SK-N-SH (cell line): ENCODE measurements around the gene LRMDA.

Experiments
- CTCF ChIP-seq: fragments of 200-600 bp; sonication (generic); IDR thresholded peaks from 2 replicates; pipeline ENCODE4 v1.6.1; 2017; ENCODE audit warnings: antibody characterized with exemption, mild to moderate bottlenecking, moderate library complexity
- EZH2phosphoT487 ChIP-seq: fragments of 200-600 bp; sonication (generic); IDR thresholded peaks from 2 replicates; pipeline ENCODE4 v1.6.1; 2017; ENCODE audit warnings: low read depth, mixed run types, mild to moderate bottlenecking, antibody characterized with exemption, moderate library complexity, borderline replicate concordance
- GABPA ChIP-seq: IDR thresholded peaks from 2 replicates; pipeline ENCODE4 v1.4.0; 2012; ENCODE audit warnings: low read depth, mild to moderate bottlenecking
- GATA2 ChIP-seq: sonication (generic); formaldehyde crosslinking; IDR thresholded peaks from 2 replicates; pipeline ENCODE4 v1.5.0; 2020; ENCODE audit warnings: mild to moderate bottlenecking, missing genetic modification reagents
- JUND ChIP-seq: IDR thresholded peaks from 2 replicates; pipeline ENCODE4 v1.4.0; 2012
- PBX3 ChIP-seq: IDR thresholded peaks from 2 replicates; pipeline ENCODE4; 2012
- POLR2AphosphoS5 ChIP-seq: IDR thresholded peaks from 2 replicates; pipeline ENCODE4 v1.6.1; 2012; ENCODE audit warnings: low read depth, low read length
- RAD21 ChIP-seq: IDR thresholded peaks from 2 replicates; pipeline ENCODE4 v1.6.1; 2012; ENCODE audit warnings: mild to moderate bottlenecking, low read length
- REST ChIP-seq: IDR thresholded peaks from 2 replicates; pipeline ENCODE4 v1.6.1; 2012; ENCODE audit warnings: mild to moderate bottlenecking, low read depth, low read length, moderate library complexity
- SIN3A ChIP-seq: IDR thresholded peaks from 2 replicates; pipeline ENCODE4 v1.6.1; 2012; ENCODE audit warnings: low read depth, mild to moderate bottlenecking, low read length, moderate library complexity, borderline replicate concordance
- TAF1 ChIP-seq: IDR thresholded peaks from 2 replicates; pipeline ENCODE4 v1.6.1; 2012; ENCODE audit warnings: low read depth, mild to moderate bottlenecking, low read length, moderate library complexity, borderline replicate concordance
- USF1 ChIP-seq: IDR thresholded peaks from 2 replicates; pipeline ENCODE4 v1.4.0; 2012; ENCODE audit warnings: low read depth, borderline replicate concordance
- USF2 ChIP-seq: fragments of 150-350 bp; IDR thresholded peaks from 2 replicates; pipeline ENCODE4 v1.6.1; 2017; ENCODE audit warnings: antibody characterized with exemption, low read length, low read depth, borderline replicate concordance
- ZBTB33 ChIP-seq: IDR thresholded peaks from 2 replicates; pipeline ENCODE4 v1.4.0; 2012; ENCODE audit warnings: low read depth, borderline replicate concordance

GRCh38 chr10:75575940-75576339, 144.5 kb downstream of the LRMDA start:
- TF ChIP-seq CTCF, result no peak
- no peak for TF ChIP-seq POLR2AphosphoS5
- no peak for TF ChIP-seq ZBTB33
- TF ChIP-seq EZH2phosphoT487, result no peak
- TF ChIP-seq RAD21, result no peak
- TF ChIP-seq USF2, result no peak
- no peak for TF ChIP-seq REST
- no peak for TF ChIP-seq JUND
- no peak for TF ChIP-seq GABPA
- no peak for TF ChIP-seq SIN3A
- no peak for TF ChIP-seq PBX3
- no peak for TF ChIP-seq TAF1
- TF ChIP-seq GATA2 (CRISPR knock-in tag), result no peak
- no peak for TF ChIP-seq USF1
